Breast epithelium (tissue), 3 donors: ENCODE measurements around the gene DOP1A.

ENCODE experiments used
- CTCF ChIP-seq, 3 donors: fragments of 450-650 bp; IDR thresholded peaks; one replicate each; pipeline ENCODE4 v1.5.1; 2016 to 2017; ENCODE audit warnings: antibody characterized with exemption in 3 of 3, mild to moderate bottlenecking in 3 of 3, moderate library complexity in 3 of 3
- POLR2A ChIP-seq: fragments of 450-650 bp; IDR thresholded peaks from one replicate; pipeline ENCODE4 v1.6.1; 2016; ENCODE audit warnings: antibody characterized with exemption, mild to moderate bottlenecking, moderate library complexity
- POLR2AphosphoS5 ChIP-seq, 3 donors: sonication (generic); formaldehyde crosslinking; IDR thresholded peaks; one replicate each; pipeline ENCODE4 v1.6.1; 2017; ENCODE audit warnings: antibody characterized with exemption in 3 of 3

DNA sequence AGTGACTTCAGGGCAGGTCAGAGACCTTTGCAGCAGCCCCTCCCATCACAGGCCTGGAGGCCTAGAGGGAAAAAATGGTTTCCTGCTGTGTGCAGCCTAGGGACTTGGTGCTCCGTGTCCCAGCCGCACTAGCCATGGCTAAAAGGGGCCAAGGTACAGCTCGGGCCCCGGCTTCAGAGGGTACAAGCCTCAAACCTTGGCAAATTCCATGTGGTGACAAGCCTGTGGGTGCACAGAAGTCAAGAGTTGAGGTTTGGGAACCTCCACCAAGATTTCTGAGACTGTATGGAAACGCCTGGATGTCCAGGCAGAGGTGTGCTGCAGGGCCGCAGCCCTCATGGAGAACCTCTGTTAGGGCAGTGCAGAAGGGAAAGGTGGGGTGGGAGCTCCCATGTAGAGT is 35.8 kb upstream of the DOP1A start:
- TF ChIP-seq POLR2AphosphoS5 (IDR thresholded peaks at IDR 0.05) (no peak), CTCF (IDR thresholded peaks at IDR 0.05) (no peak), POLR2A (no peak)
